ENCODE data around the gene CDH13. TPM values are rescaled to one million over a fixed set of nuclear protein-coding genes. Genes with fewer than 3 reads are reported as not detected.

The CDH13 gene
- total and polyA plus RNA-seq, 2 of the 8 experiments (the other 6 are each of a cell fraction or from before 2014, with no cell fraction given), result 2.3 to 2.4 TPM

DNA sequence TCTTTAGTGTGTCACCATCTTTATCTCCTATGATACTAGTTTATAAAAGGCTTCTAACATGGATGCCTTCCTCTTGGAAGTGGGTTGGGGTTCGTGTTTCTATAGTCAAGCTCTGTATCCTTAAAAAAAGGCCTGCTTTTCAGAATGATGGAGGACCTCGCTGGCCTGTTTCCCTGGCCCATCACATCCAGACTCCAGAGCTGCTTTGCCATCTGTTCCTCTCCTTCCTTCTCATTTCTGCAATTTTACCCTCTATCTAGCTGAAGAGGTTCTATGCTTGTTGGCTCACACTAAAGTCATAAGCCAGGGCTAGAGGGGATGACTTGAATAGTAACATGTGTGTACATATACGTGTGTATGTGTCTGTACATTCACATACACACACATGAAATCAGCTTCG, 730.2 kb downstream of the CDH13 start:
- Histone ChIP-seq H2BK15ac (ENCODE audit: low read length) (no peak overlapping the region), H2BK120ac (replicated peaks; ENCODE audit: low read depth, low read length) (no peak overlapping the region), H3K14ac (ENCODE audit: insufficient read length) (no peak overlapping the region), H3K27ac (ENCODE audit: low read depth, low read length) (no peak overlapping the region), H3K4ac (replicated peaks; ENCODE audit: insufficient read length, low read depth, low read length) (no peak overlapping the region), H4K8ac (ENCODE audit: extremely low read depth, insufficient read depth, low read length) (no peak overlapping the region), H3K18ac (ENCODE audit: extremely low read depth, low read length) (no peak overlapping the region), H2BK12ac (ENCODE audit: low read depth, low read length) (no peak overlapping the region), H3K4me2 (ENCODE audit: insufficient read depth in 1 of 2, low read depth in 2 of 2, low read length in 2 of 2) (no peak overlapping the region), H3K79me1 (ENCODE audit: low read depth, low read length) (no peaks in the 10 kb centered on the region), H2BK20ac (ENCODE audit: low read length) (no peak overlapping the region), H3K4me1 (replicated peaks in 1 of 4; ENCODE audit: control insufficient read depth in 3 of 4, insufficient read depth in 4 of 4, low read length in 3 of 4) (no peaks in the 10 kb centered on the region), H2BK5ac (ENCODE audit: low read depth, low read length) (no peak overlapping the region), H2AFZ (ENCODE audit: low read length) (no peak overlapping the region), H3K36me3 (ENCODE audit: control insufficient read depth in 2 of 4, insufficient read depth in 4 of 4, low read length in 3 of 4) (no peaks in the 10 kb centered on the region), H4K20me1 (replicated peaks in 1 of 2; ENCODE audit: control insufficient read depth in 1 of 2, insufficient read depth in 2 of 2, low read length in 2 of 2) (no peaks in the 10 kb centered on the region), H3K27me3 (replicated peaks in 1 of 4; ENCODE audit: control insufficient read depth in 3 of 4, extremely low read depth in 1 of 4, insufficient read depth in 3 of 4, low read length in 3 of 4) (no peaks in the 10 kb centered on the region), H3K9me3 (ENCODE audit: insufficient read depth in 2 of 2, low read depth in 1 of 2, low read length in 1 of 2) (no peaks in the 10 kb centered on the region), H4K91ac (replicated peaks; ENCODE audit: insufficient read length, low read length) (no peak overlapping the region), H3K56ac (replicated peaks; ENCODE audit: insufficient read length, low read depth, low read length) (no peak overlapping the region), H2AK5ac (ENCODE audit: low read depth, low read length) (no peak overlapping the region), H3K4me3 (ENCODE audit: extremely low read depth in 1 of 4, insufficient read depth in 2 of 4, low read depth in 3 of 4, low read length in 4 of 4) (no peak overlapping the region), H4K5ac (ENCODE audit: insufficient read length, low read depth, low read length) (no peak overlapping the region), H3K79me2 (ENCODE audit: control insufficient read depth in 1 of 2, insufficient read depth in 2 of 2, low read length in 2 of 2) (no peaks in the 10 kb centered on the region), H3K23me2 (ENCODE audit: low read depth, low read length) (no peaks in the 10 kb centered on the region), H3K23ac (ENCODE audit: insufficient read length) (no peak overlapping the region), H3K9ac (replicated peaks in 1 of 4; ENCODE audit: extremely low read depth in 1 of 4, low read depth in 3 of 4, low read length in 3 of 4) (no peak overlapping the region)
- WGBS, 2 experiments (ENCODE audit: extremely low coverage in 1 of 2, insufficient coverage in 1 of 2, insufficient read length in 1 of 2, insufficient replicate concordance in 2 of 2, low coverage in 1 of 2, low lambda C conversion rate in 2 of 2, missing lambda C conversion rate in 1 of 2), result 79% methylated on average over 4 of the region's 4 CpGs; no CpG with 5 or more reads in 1 of the 2 experiments
- FAIRE-seq (no peak), DNase-seq (ENCODE audit: low read depth in 1 of 2, low spot score in 2 of 2) (no peak)
- TF ChIP-seq SIRT6 (IDR thresholded peaks at IDR 0.05; ENCODE audit: low read length) (no peak), RAD21 (IDR thresholded peaks at IDR 0.05 in 1 of 2, conservative IDR thresholded peaks at IDR 0.05 in 1 of 2; ENCODE audit: low read depth in 2 of 2, low read length in 2 of 2) (no peak), GTF2F1 (IDR thresholded peaks at IDR 0.05; ENCODE audit: borderline replicate concordance, low read depth, low read length) (no peak), JUN (IDR thresholded peaks at IDR 0.05; ENCODE audit: low read depth, low read length) (no peak), TAF7 (optimal IDR thresholded peaks at IDR 0.05; ENCODE audit: borderline replicate concordance, low read depth, low read length) (no peak), RXRA (IDR thresholded peaks at IDR 0.05; ENCODE audit: insufficient read depth, low read depth, low read length) (no peak), KDM4A (IDR thresholded peaks at IDR 0.05; ENCODE audit: low read depth, low read length, severe bottlenecking) (no peak), CEBPB (IDR thresholded peaks at IDR 0.05; ENCODE audit: low read depth, low read length) (no peak)
- TF ChIP-seq, protein P1, sequence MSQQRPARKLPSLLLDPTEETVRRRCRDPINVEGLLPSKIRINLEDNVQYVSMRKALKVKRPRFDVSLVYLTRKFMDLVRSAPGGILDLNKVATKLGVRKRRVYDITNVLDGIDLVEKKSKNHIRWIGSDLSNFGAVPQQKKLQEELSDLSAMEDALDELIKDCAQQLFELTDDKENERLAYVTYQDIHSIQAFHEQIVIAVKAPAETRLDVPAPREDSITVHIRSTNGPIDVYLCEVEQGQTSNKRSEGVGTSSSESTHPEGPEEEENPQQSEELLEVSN (IDR thresholded peaks at IDR 0.05), result no peak
- TF ChIP-seq, protein P2, sequence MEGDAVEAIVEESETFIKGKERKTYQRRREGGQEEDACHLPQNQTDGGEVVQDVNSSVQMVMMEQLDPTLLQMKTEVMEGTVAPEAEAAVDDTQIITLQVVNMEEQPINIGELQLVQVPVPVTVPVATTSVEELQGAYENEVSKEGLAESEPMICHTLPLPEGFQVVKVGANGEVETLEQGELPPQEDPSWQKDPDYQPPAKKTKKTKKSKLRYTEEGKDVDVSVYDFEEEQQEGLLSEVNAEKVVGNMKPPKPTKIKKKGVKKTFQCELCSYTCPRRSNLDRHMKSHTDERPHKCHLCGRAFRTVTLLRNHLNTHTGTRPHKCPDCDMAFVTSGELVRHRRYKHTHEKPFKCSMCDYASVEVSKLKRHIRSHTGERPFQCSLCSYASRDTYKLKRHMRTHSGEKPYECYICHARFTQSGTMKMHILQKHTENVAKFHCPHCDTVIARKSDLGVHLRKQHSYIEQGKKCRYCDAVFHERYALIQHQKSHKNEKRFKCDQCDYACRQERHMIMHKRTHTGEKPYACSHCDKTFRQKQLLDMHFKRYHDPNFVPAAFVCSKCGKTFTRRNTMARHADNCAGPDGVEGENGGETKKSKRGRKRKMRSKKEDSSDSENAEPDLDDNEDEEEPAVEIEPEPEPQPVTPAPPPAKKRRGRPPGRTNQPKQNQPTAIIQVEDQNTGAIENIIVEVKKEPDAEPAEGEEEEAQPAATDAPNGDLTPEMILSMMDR (IDR thresholded peaks at IDR 0.05; ENCODE audit: control extremely low read depth in 1 of 3, insufficient read depth in 1 of 3, low read depth in 1 of 3, low read length in 3 of 3), result no peak
- POLR2A ChIA-PET (ENCODE audit: partially characterized antibody), result no interaction called here
- CTCF ChIA-PET (ENCODE audit: partially characterized antibody), result interaction anchor here (0.6 to 3.2 kb wide), 30 partner anchors 9 to 713 kb away, joined by 3 to 26 read pairs (median 5); no protein-coding TSS in a partner anchor
